Natural killer cell (primary cell): ENCODE measurements around the gene CIART. TPM values are rescaled to one million over a fixed set of nuclear protein-coding genes. Genes with fewer than 3 reads are reported as not detected.
"Not testable (repeated sequence)": the region's sequence is repeated elsewhere in the genome, so short reads cannot be mapped to it uniquely, and the experiment has no call there.

Source experiments
- ATAC-seq, 3 donors: fragments of 150-1000 bp in 2 of 3; fragments of 200-7000 bp in 1 of 3; cut with Tn5 transposase; 1 replicate in 1 of 3; 2 replicates in 2 of 3; pipeline ENCODE4 v1.10.0; 2021; ENCODE audit warnings: mild to moderate bottlenecking in 2 of 3, moderate library complexity in 2 of 3
- DNase-seq, 2 donors: peaks; one replicate each; pipeline versions ENCODE4 v3.0.0 to v3.0.0-alpha.2; 2013 to 2021; ENCODE audit warnings: mixed read lengths in 1 of 2
- H3K27ac ChIP-seq: one replicate; pipeline ENCODE4 v1.5.1; 2013; ENCODE audit warnings: mild to moderate bottlenecking, low read length
- H3K27me3 ChIP-seq: one replicate; pipeline ENCODE4 v1.6.1; 2013; ENCODE audit warnings: low read length; ENCODE audit not compliant: control insufficient read depth, insufficient read depth
- H3K36me3 ChIP-seq: one replicate; pipeline ENCODE4 v1.6.1; 2013; ENCODE audit warnings: low read length; ENCODE audit not compliant: control insufficient read depth, insufficient read depth
- H3K4me1 ChIP-seq: one replicate; pipeline ENCODE4 v1.6.1; 2013; ENCODE audit warnings: low read length; ENCODE audit not compliant: control insufficient read depth, insufficient read depth
- H3K4me3 ChIP-seq: one replicate; pipeline ENCODE4 v1.5.1; 2013; ENCODE audit warnings: low read length
- H3K9me3 ChIP-seq: one replicate; pipeline ENCODE4 v1.6.1; 2013; ENCODE audit warnings: low read length; ENCODE audit not compliant: control insufficient read depth, insufficient read depth
- H3K27ac Mint-ChIP-seq, 2 donors: one replicate each; pipeline ENCODE4 v1.8.0; 2022; ENCODE audit warnings: mild to moderate bottlenecking in 2 of 2, mixed read lengths in 2 of 2, moderate library complexity in 1 of 2
- H3K27me3 Mint-ChIP-seq, 2 donors: one replicate each; pipeline ENCODE4 v1.8.0; 2022; ENCODE audit warnings: low read depth in 2 of 2, mixed read lengths in 2 of 2
- H3K36me3 Mint-ChIP-seq: one replicate; pipeline ENCODE4 v1.8.0; 2022; ENCODE audit warnings: mixed read lengths
- H3K4me1 Mint-ChIP-seq, 2 donors: one replicate each; pipeline ENCODE4 v1.8.0; 2022; ENCODE audit warnings: mixed read lengths in 2 of 2
- H3K4me3 Mint-ChIP-seq: one replicate; pipeline ENCODE4 v1.8.0; 2022; ENCODE audit warnings: mild to moderate bottlenecking, moderate library complexity, mixed read lengths
- H3K9me3 Mint-ChIP-seq, 2 donors: one replicate each; pipeline ENCODE4 v1.8.0; 2022; ENCODE audit warnings: mixed read lengths in 2 of 2
- CTCF ChIP-seq: fragments of 200-600 bp; IDR thresholded peaks from one replicate; pipeline ENCODE4 v1.8.0; 2022; ENCODE audit warnings: antibody characterized with exemption
- WGBS: methylation state at CpG from one replicate; pipeline ENCODE4 v1.1.7; 2013; ENCODE audit warnings: missing lambda C conversion rate; ENCODE audit not compliant: insufficient coverage; 5-methylcytosine and 5-hydroxymethylcytosine counted together
- intact Hi-C: fragments of 100-400 bp; cut with micrococcal nuclease; formaldehyde crosslinking; loops from one replicate; pipeline ENCODE4 v1.14.2; 2022
- total RNA-seq, 4 donors: library from RNA; stranded (reverse); fragments of 120-200 nt in 1 of 4; gene quantifications; one replicate each; pipeline versions ENCODE4 v1.2.3 to v1.2.4, GENCODE V29; 2013 to 2022

CIART gene
- total RNA-seq, 3 donors from 2014 or later (not counting 1 experiment from before 2014, with no cell fraction given), result 0.33 to 2.4 (median 1.9) TPM

GRCh38 chr1:150302338-150302737 is 20.0 kb downstream of the CIART start:
- Mint-ChIP-seq H3K36me3 (no peaks in the 10 kb centered on the region), H3K9me3 (no peaks in the 10 kb centered on the region), H3K27ac (peak overlapping the region in 1 of 2 donors; percentile 6), H3K4me1 (peaks cover 0 to 6% of the 10 kb centered on the region in 2 donors), H3K27me3 (no peaks in the 10 kb centered on the region), H3K4me3 (no peak overlapping the region)
- H3K9me3 ChIP-seq, result no peaks in the 10 kb centered on the region
- H3K27me3 ChIP-seq, result no peaks in the 10 kb centered on the region
- H3K4me3 ChIP-seq, result no peak overlapping the region
- TF ChIP-seq CTCF, result no peak
- H3K4me1 ChIP-seq, result no peaks in the 10 kb centered on the region
- H3K27ac ChIP-seq, result no peak overlapping the region
- H3K36me3 ChIP-seq, result peaks cover 32% of the 10 kb centered on the region
- WGBS, result 95% methylated on average over 6 of the region's 6 CpGs
- intact Hi-C loops, result no loop called here
- DNase-seq (no peak), ATAC-seq (no peak)

- Histone ChIP-seq H3K4me3 (no peak overlapping the region), H3K27me3 (no peaks in the 10 kb centered on the region), H3K36me3 (peaks cover 33% of the 10 kb centered on the region), H3K27ac (no peak overlapping the region), H3K4me1 (no peaks in the 10 kb centered on the region), H3K9me3 (no peaks in the 10 kb centered on the region)
- H3K4me3 Mint-ChIP-seq, result no peak overlapping the region
- H3K27ac Mint-ChIP-seq, result peak overlapping the region in 1 of 2 donors; percentile 9
- H3K9me3 Mint-ChIP-seq, result no peaks in the 10 kb centered on the region
- peaks cover 0 to 6% of the 10 kb centered on the region in 2 donors for H3K4me1 Mint-ChIP-seq
- WGBS, result 94% methylated on average over 2 of the region's 2 CpGs
- no peak for TF ChIP-seq CTCF
- H3K36me3 Mint-ChIP-seq, result no peaks in the 10 kb centered on the region
- no peaks in the 10 kb centered on the region for H3K27me3 Mint-ChIP-seq
- DNase-seq, result no peak
- intact Hi-C loops, result no loop called here
- ATAC-seq, result no peak
Measured at GRCh38 chr1:150302902-150303301, 20.5 kb downstream of the CIART start.

- H3K9me3 Mint-ChIP-seq, H3K27ac Mint-ChIP-seq, H3K36me3 Mint-ChIP-seq, H3K9me3 ChIP-seq, intact Hi-C loops, H3K27ac ChIP-seq, ATAC-seq, H3K27me3 ChIP-seq, H3K27me3 Mint-ChIP-seq, DNase-seq, H3K4me1 Mint-ChIP-seq, H3K4me3 Mint-ChIP-seq, H3K4me1 ChIP-seq, H3K4me3 ChIP-seq: not testable (repeated sequence)
- WGBS, result 96% methylated on average over 7 of the region's 9 CpGs
- H3K36me3 ChIP-seq, result peaks cover 10% of the 10 kb centered on the region
Measured at GRCh38 chr1:150308585-150308984, 26.2 kb downstream of the CIART start.

GRCh38 chr1:150309758-150310508 is 27.6 kb downstream of the CIART start:
- H3K27ac Mint-ChIP-seq, result no peak overlapping the region
- WGBS, result 87% methylated on average over 10 of the region's 10 CpGs
- H3K4me3 ChIP-seq, result no peak overlapping the region
- peaks cover 8% of the 10 kb centered on the region for H3K36me3 ChIP-seq
- H3K27me3 ChIP-seq, result no peaks in the 10 kb centered on the region
- no peaks in the 10 kb centered on the region for H3K4me1 Mint-ChIP-seq
- peaks cover 0 to 4% of the 10 kb centered on the region in 2 donors for H3K27me3 Mint-ChIP-seq
- no peaks in the 10 kb centered on the region for H3K9me3 Mint-ChIP-seq
- no peaks in the 10 kb centered on the region for H3K9me3 ChIP-seq
- no peak overlapping the region for H3K4me3 Mint-ChIP-seq
- H3K36me3 Mint-ChIP-seq, result no peaks in the 10 kb centered on the region
- no peak overlapping the region for H3K27ac ChIP-seq
- DNase-seq, result no peak
- intact Hi-C loops, result no loop called here
- no peaks in the 10 kb centered on the region for H3K4me1 ChIP-seq
- TF ChIP-seq CTCF, result no peak
- ATAC-seq, result no peak
